PC-3 (cell line): ENCODE data around the gene MAP3K8.

Experiments used
- EZH2 ChIP-seq: fragments of 300-600 bp; sonication (generic); IDR thresholded peaks from one replicate; pipeline ENCODE4 v1.6.1; 2017; ENCODE audit warnings: antibody characterized with exemption, mild to moderate bottlenecking, low read length; ENCODE audit not compliant: unreplicated experiment
- TF ChIP-seq, protein P1 (sequence below): fragments of 300-600 bp; sonication (generic); conservative IDR thresholded peaks from 2 replicates; pipeline ENCODE4 v1.5.1; 2017; ENCODE audit warnings: antibody characterized with exemption, low read depth, mild to moderate bottlenecking, low read length

DNA sequence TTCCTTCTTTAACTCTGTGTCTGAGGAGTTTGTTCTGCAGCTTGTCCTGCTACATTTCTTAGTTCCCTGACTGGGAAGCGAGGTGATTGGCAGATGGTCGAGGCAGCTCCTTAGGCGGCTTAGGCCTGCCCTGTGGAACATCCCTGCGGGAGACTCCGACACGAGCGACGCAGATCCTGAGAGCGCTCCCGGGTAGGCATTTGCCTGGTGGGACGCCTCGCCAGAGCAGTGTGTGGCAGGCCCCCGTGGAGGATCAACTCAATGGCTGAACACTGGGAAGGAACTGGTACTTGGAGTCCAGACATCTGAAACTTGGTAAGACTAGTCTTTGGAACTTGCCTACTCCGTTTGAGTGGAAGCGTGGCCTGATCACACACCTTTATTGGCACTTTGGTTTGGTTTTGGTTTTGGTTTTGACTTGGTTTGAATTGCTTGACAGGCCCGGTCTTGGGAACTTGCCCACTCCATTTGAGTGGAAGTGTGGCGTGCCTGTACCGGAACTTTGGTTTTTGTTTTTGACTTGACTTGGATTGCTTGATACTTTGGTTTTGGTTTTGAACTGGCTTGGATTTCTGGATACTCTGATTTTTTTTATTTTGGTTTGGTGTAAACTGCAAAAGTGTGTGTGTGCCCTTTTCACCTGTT lies 42.6 kb downstream of the MAP3K8 start:
- TF ChIP-seq, protein P1, sequence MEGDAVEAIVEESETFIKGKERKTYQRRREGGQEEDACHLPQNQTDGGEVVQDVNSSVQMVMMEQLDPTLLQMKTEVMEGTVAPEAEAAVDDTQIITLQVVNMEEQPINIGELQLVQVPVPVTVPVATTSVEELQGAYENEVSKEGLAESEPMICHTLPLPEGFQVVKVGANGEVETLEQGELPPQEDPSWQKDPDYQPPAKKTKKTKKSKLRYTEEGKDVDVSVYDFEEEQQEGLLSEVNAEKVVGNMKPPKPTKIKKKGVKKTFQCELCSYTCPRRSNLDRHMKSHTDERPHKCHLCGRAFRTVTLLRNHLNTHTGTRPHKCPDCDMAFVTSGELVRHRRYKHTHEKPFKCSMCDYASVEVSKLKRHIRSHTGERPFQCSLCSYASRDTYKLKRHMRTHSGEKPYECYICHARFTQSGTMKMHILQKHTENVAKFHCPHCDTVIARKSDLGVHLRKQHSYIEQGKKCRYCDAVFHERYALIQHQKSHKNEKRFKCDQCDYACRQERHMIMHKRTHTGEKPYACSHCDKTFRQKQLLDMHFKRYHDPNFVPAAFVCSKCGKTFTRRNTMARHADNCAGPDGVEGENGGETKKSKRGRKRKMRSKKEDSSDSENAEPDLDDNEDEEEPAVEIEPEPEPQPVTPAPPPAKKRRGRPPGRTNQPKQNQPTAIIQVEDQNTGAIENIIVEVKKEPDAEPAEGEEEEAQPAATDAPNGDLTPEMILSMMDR: no peak
- TF ChIP-seq EZH2: no peak
